ENCODE measurements around the gene KCNAB2.

DNA sequence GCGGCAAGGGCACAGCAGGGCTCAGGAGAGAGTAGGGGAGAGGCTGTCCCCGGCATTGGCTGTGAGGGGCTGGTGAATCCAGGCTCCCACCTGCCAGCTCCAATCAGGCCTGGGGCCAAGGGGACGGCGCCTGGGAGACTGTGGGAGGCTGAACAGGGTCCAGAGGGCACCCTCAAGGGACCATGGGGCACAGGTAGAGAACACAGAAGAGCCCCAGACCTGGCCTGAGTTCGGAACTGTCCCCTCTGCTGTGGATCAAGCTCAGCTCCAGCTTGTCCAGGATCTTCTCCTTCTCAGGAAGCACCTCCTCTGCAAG lies 67.0 kb downstream of the KCNAB2 start:
- TF ChIP-seq, protein P1, sequence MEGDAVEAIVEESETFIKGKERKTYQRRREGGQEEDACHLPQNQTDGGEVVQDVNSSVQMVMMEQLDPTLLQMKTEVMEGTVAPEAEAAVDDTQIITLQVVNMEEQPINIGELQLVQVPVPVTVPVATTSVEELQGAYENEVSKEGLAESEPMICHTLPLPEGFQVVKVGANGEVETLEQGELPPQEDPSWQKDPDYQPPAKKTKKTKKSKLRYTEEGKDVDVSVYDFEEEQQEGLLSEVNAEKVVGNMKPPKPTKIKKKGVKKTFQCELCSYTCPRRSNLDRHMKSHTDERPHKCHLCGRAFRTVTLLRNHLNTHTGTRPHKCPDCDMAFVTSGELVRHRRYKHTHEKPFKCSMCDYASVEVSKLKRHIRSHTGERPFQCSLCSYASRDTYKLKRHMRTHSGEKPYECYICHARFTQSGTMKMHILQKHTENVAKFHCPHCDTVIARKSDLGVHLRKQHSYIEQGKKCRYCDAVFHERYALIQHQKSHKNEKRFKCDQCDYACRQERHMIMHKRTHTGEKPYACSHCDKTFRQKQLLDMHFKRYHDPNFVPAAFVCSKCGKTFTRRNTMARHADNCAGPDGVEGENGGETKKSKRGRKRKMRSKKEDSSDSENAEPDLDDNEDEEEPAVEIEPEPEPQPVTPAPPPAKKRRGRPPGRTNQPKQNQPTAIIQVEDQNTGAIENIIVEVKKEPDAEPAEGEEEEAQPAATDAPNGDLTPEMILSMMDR (IDR thresholded peaks at IDR 0.05): no peak
- TF ChIP-seq POLR2A (IDR thresholded peaks at IDR 0.05): no peak

Measured in Peyer's patch (tissue), 4 donors.